GM23338 (cell line): ENCODE measurements around the gene ADCY6. TPM values are rescaled to one million over a fixed set of nuclear protein-coding genes. Genes with fewer than 3 reads are reported as not detected.

Source experiments
- ATAC-seq: fragments of 200-7000 bp; cut with Tn5 transposase; 3 replicates; pipeline ENCODE4 v1.9.1; 2020
- DNase-seq: peaks from one replicate; pipeline ENCODE4 v3.0.0-alpha.2; 2015; ENCODE audit warnings: low spot score
- H2AFZ ChIP-seq: fragments of 200-600 bp; sonication (generic); 2 replicates; pipeline ENCODE4 v1.8.0; 2016; ENCODE audit warnings: antibody characterized with exemption, mild to moderate bottlenecking, moderate library complexity
- H3F3A ChIP-seq: fragments of 200-600 bp; sonication (generic); replicated peaks from 2 replicates; pipeline ENCODE4 v1.8.0; 2017; ENCODE audit warnings: antibody characterized with exemption, mixed run types, low read depth
- H3K27ac ChIP-seq: fragments of 200-600 bp; sonication (generic); 2 replicates; pipeline ENCODE4 v1.6.1; 2016; ENCODE audit warnings: low read depth
- H3K27me3 ChIP-seq: fragments of 200-600 bp; sonication (generic); 2 replicates; pipeline ENCODE4 v1.8.0; 2016; ENCODE audit warnings: mild to moderate bottlenecking, mixed run types, moderate library complexity; ENCODE audit not compliant: insufficient read depth
- H3K36me3 ChIP-seq: fragments of 200-600 bp; sonication (generic); 2 replicates; pipeline ENCODE4 v1.8.0; 2016; ENCODE audit warnings: mild to moderate bottlenecking; ENCODE audit not compliant: insufficient read depth
- H3K4me1 ChIP-seq: fragments of 200-600 bp; sonication (generic); 2 replicates; pipeline ENCODE4 v1.8.0; 2016; ENCODE audit warnings: mild to moderate bottlenecking, moderate library complexity; ENCODE audit not compliant: insufficient read depth
- H3K4me2 ChIP-seq: fragments of 200-600 bp; sonication (generic); 2 replicates; pipeline ENCODE4 v1.7.1; 2017; ENCODE audit warnings: mixed run types
- H3K4me3 ChIP-seq: fragments of 200-600 bp; sonication (generic); 2 replicates; pipeline ENCODE4 v1.6.1; 2016; ENCODE audit warnings: mixed run types
- H3K79me2 ChIP-seq: fragments of 200-600 bp; sonication (generic); replicated peaks from 2 replicates; pipeline ENCODE4 v1.8.0; 2017; ENCODE audit warnings: mild to moderate bottlenecking; ENCODE audit not compliant: insufficient read depth
- H3K9me2 ChIP-seq: fragments of 200-600 bp; sonication (generic); 2 replicates; pipeline ENCODE4 v1.8.0; 2017; ENCODE audit not compliant: insufficient read depth
- H4K20me1 ChIP-seq: fragments of 200-600 bp; sonication (generic); replicated peaks from 2 replicates; pipeline ENCODE4 v1.8.0; 2017; ENCODE audit warnings: mild to moderate bottlenecking; ENCODE audit not compliant: insufficient read depth
- H3K27ac Mint-ChIP-seq: 2 replicates; pipeline ENCODE4 v1.8.0; 2020; ENCODE audit warnings: inconsistent platforms, mild to moderate bottlenecking, moderate library complexity, mixed read lengths
- H3K27me3 Mint-ChIP-seq: 3 replicates; pipeline ENCODE4 v1.8.0; 2022; ENCODE audit warnings: low read depth, mild to moderate bottlenecking, moderate library complexity, mixed read lengths, inconsistent platforms; ENCODE audit not compliant: insufficient read depth, poor library complexity
- H3K36me3 Mint-ChIP-seq: 3 replicates; pipeline ENCODE4 v1.8.0; 2021; ENCODE audit warnings: low read depth, mild to moderate bottlenecking, inconsistent platforms, moderate library complexity, mixed read lengths
- H3K4me1 Mint-ChIP-seq: 3 replicates; pipeline ENCODE4 v1.8.0; 2020; ENCODE audit warnings: mild to moderate bottlenecking, inconsistent platforms, mixed read lengths
- H3K4me3 Mint-ChIP-seq: 3 replicates; pipeline ENCODE4 v1.8.0; 2021; ENCODE audit warnings: moderate library complexity, mild to moderate bottlenecking, inconsistent platforms, mixed read lengths
- H3K9me3 Mint-ChIP-seq: 3 replicates; pipeline ENCODE4 v1.8.0; 2020; ENCODE audit warnings: moderate library complexity, mild to moderate bottlenecking, inconsistent platforms, mixed read lengths
- CREB1 ChIP-seq: fragments of 250-450 bp; sonication (Bioruptor Pico); IDR thresholded peaks from 2 replicates; pipeline ENCODE4 v1.5.0; 2020; ENCODE audit warnings: low read depth, mild to moderate bottlenecking, moderate library complexity
- CTCF ChIP-seq, 2 experiments: fragments of 200-600 bp in 1 of 2; sonication (generic) in 1 of 2; conservative IDR thresholded peaks; 2 replicates each; pipeline versions ENCODE4 v1.5.1 to v1.6.1; 2016 to 2017; ENCODE audit warnings: antibody characterized with exemption in 2 of 2, low read depth in 2 of 2, mild to moderate bottlenecking in 2 of 2, moderate library complexity in 1 of 2
- ETS1 ChIP-seq: IDR thresholded peaks from 2 replicates; pipeline ENCODE4 v1.6.1; 2016; ENCODE audit warnings: antibody characterized with exemption
- EZH2 ChIP-seq: fragments of 200-600 bp; sonication (generic); IDR thresholded peaks from one replicate; pipeline ENCODE4 v1.8.0; 2017; ENCODE audit warnings: antibody characterized with exemption, mild to moderate bottlenecking, low read depth; ENCODE audit not compliant: unreplicated experiment
- EZH2phosphoT487 ChIP-seq: fragments of 200-600 bp; sonication (generic); IDR thresholded peaks from one replicate; pipeline ENCODE4 v1.8.1; 2018; ENCODE audit warnings: antibody characterized with exemption; ENCODE audit not compliant: unreplicated experiment
- JUNB ChIP-seq: IDR thresholded peaks from one replicate; pipeline ENCODE4 v1.6.1; 2016; ENCODE audit warnings: antibody characterized with exemption; ENCODE audit not compliant: unreplicated experiment
- NANOG ChIP-seq: IDR thresholded peaks from 2 replicates; pipeline ENCODE4 v1.6.1; 2016; ENCODE audit warnings: antibody characterized with exemption, borderline replicate concordance
- POLR2AphosphoS5 ChIP-seq: IDR thresholded peaks from 2 replicates; pipeline ENCODE4 v1.6.1; 2016; ENCODE audit warnings: antibody characterized with exemption, low read depth
- REST ChIP-seq: IDR thresholded peaks from one replicate; pipeline ENCODE4 v1.6.1; 2018; ENCODE audit warnings: antibody characterized with exemption; ENCODE audit not compliant: unreplicated experiment
- STAT1 ChIP-seq: IDR thresholded peaks from one replicate; pipeline ENCODE4 v1.6.1; 2016; ENCODE audit warnings: antibody characterized with exemption; ENCODE audit not compliant: unreplicated experiment
- ZNF114 ChIP-seq: fragments of 250-450 bp; sonication (Bioruptor Pico); IDR thresholded peaks from 2 replicates; pipeline ENCODE4 v1.5.0; 2020; ENCODE audit warnings: mild to moderate bottlenecking, moderate library complexity
- ZNF331 ChIP-seq: fragments of 250-450 bp; sonication (Bioruptor Pico); IDR thresholded peaks from 2 replicates; pipeline ENCODE4 v1.5.0; 2020; ENCODE audit warnings: low read depth, mild to moderate bottlenecking, moderate library complexity
- ZNF462 ChIP-seq: fragments of 250-450 bp; sonication (Bioruptor Pico); IDR thresholded peaks from 2 replicates; pipeline ENCODE4 v1.5.0; 2020; ENCODE audit warnings: mild to moderate bottlenecking, moderate library complexity
- polyA plus RNA-seq: library from polyadenylated mRNA; unstranded; fragments of >200 nt; fragmentation: Nextera tagmentation; extraction: Ambion mirVana; gene quantifications from 2 replicates; pipeline ENCODE4 v1.2.1, GENCODE V29; 2016
- total RNA-seq: library from RNA; depleted of rRNA; stranded (reverse); fragments of >200 nt; shearing (Covaris generic); gene quantifications from 2 replicates; pipeline ENCODE4 v1.2.3, GENCODE V29; 2014

Gene ADCY6
- total and polyA plus RNA-seq, 2 experiments from 2014 or later = 1.0 to 16.5 TPM

DNA sequence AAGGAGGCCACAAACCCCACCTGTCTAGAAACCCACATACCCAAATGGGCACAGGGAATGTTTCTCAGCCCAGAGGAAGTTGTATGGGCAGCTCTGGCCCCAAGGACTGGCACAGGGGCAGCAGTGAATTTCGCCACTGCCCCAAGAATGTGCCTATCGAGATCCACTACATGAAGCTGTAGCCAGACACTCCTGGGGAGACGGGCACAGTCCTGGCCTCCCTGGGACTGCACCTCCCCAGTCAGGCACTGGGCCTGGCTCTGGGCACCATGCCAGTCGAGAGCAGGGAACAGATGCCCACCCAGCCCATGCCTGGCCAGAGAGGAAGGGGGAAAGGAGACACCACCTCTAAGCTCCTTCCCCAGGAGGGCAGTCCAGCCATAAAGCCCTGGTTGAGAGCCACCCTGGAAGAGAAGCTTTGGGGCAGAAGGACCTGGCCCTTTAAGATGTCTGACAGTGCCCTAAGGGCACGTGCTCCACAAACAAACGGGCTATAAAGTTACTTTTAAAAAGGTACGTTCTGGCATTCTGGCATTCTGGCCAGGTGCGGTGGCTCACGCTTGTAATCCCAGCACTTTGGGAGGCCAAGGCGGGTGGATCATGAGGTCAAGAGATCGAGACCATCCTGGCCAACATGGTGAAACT is 8.4 kb downstream of the ADCY6 start:
- H3K4me2 ChIP-seq = no peak overlapping the region
- H3K27ac Mint-ChIP-seq = no peak overlapping the region
- peaks cover 9% of the 10 kb centered on the region for H3K4me1 ChIP-seq
- H3K36me3 Mint-ChIP-seq = no peaks in the 10 kb centered on the region; the same call in 1 of the 3 replicates
- H3K36me3 ChIP-seq = no peaks in the 10 kb centered on the region
- no peaks in the 10 kb centered on the region; the same call in 2 of the 3 replicates for H3K9me3 Mint-ChIP-seq
- DNase-seq = no peak
- H3K27ac ChIP-seq = no peak overlapping the region
- H3K79me2 ChIP-seq = no peaks in the 10 kb centered on the region
- no peaks in the 10 kb centered on the region for H4K20me1 ChIP-seq
- no peak overlapping the region for H3K4me3 ChIP-seq
- no peaks in the 10 kb centered on the region for H3F3A ChIP-seq
- TF ChIP-seq ZNF462 (CRISPR knock-in tag) (no peak), CTCF (conservative IDR thresholded peaks at IDR 0.05; ENCODE audit: low read depth in 2 of 2) (no peak), ZNF114 (CRISPR knock-in tag) (no peak), EZH2phosphoT487 (no peak), EZH2 (no peak), REST (no peak), NANOG (no peak), ZNF331 (CRISPR knock-in tag) (no peak), POLR2AphosphoS5 (no peak), STAT1 (no peak), ETS1 (no peak), JUNB (no peak), CREB1 (CRISPR knock-in tag) (no peak)
- H3K27me3 Mint-ChIP-seq = peaks cover 9% of the 10 kb centered on the region
- no peaks in the 10 kb centered on the region for H3K9me2 ChIP-seq
- no peak for ATAC-seq
- H3K4me3 Mint-ChIP-seq = no peak overlapping the region
- no peak overlapping the region for H2AFZ ChIP-seq
- no peaks in the 10 kb centered on the region for H3K27me3 ChIP-seq
- H3K4me1 Mint-ChIP-seq = peaks cover 20% of the 10 kb centered on the region
